IMR-90 (cell line): ENCODE results near the gene CFAP73.

Experiments
- BHLHE40 ChIP-seq: fragments of 150-350 bp; IDR thresholded peaks from 2 replicates; pipeline ENCODE4 v1.6.1; 2016; ENCODE audit warnings: mild to moderate bottlenecking, low read depth, low read length
- CEBPB ChIP-seq: IDR thresholded peaks from 2 replicates; pipeline ENCODE4 v1.6.1; 2012; ENCODE audit warnings: low read depth, low read length, improper control_type of control experiment
- CHD1 ChIP-seq: IDR thresholded peaks from 2 replicates; pipeline ENCODE4 v1.6.1; 2012; ENCODE audit warnings: low read depth, low read length, improper control_type of control experiment
- CTCF ChIP-seq: conservative IDR thresholded peaks from 2 replicates; pipeline ENCODE4 v1.5.1; 2012; ENCODE audit warnings: mild to moderate bottlenecking, low read depth, low read length, improper control_type of control experiment
- ELK1 ChIP-seq: fragments of 150-350 bp; IDR thresholded peaks from 2 replicates; pipeline ENCODE4 v1.6.1; 2016; ENCODE audit warnings: low read depth, mild to moderate bottlenecking, low read length, moderate library complexity, borderline replicate concordance
- FOS ChIP-seq: fragments of 150-350 bp; IDR thresholded peaks from 2 replicates; pipeline ENCODE4 v1.6.1; 2016; ENCODE audit warnings: low read depth, low read length
- MAFK ChIP-seq: IDR thresholded peaks from 2 replicates; pipeline ENCODE4 v1.6.1; 2012; ENCODE audit warnings: low read depth, low read length, improper control_type of control experiment
- MAZ ChIP-seq: IDR thresholded peaks from 2 replicates; pipeline ENCODE4 v1.6.1; 2012; ENCODE audit warnings: low read depth, mild to moderate bottlenecking, low read length, improper control_type of control experiment, moderate library complexity, borderline replicate concordance
- MXI1 ChIP-seq: IDR thresholded peaks from 2 replicates; pipeline ENCODE4 v1.6.1; 2012; ENCODE audit warnings: low read depth, mild to moderate bottlenecking, low read length, moderate library complexity, borderline replicate concordance
- NFE2L2 ChIP-seq: fragments of 150-350 bp; IDR thresholded peaks from 2 replicates; pipeline ENCODE4 v1.6.1; 2016; ENCODE audit warnings: low read depth, mild to moderate bottlenecking, low read length
- POLR2A ChIP-seq: IDR thresholded peaks from 2 replicates; pipeline ENCODE4 v1.6.1; 2012; ENCODE audit warnings: mild to moderate bottlenecking, low read depth, low read length
- RAD21 ChIP-seq: IDR thresholded peaks from 2 replicates; pipeline ENCODE4 v1.6.1; 2012; ENCODE audit warnings: low read length, improper control_type of control experiment
- RFX5 ChIP-seq: IDR thresholded peaks from 2 replicates; pipeline ENCODE4 v1.8.0; 2012; ENCODE audit warnings: low read depth, mild to moderate bottlenecking, low read length, moderate library complexity
- SMC3 ChIP-seq: fragments of 150-350 bp; IDR thresholded peaks from 2 replicates; pipeline ENCODE4 v1.6.1; 2016; ENCODE audit warnings: low read depth, mild to moderate bottlenecking, antibody characterized with exemption, low read length, moderate library complexity

GRCh38 chr12:113202300-113203075, 53.0 kb downstream of the CFAP73 start:
- TF ChIP-seq CTCF = no peak
- no peak for TF ChIP-seq BHLHE40
- TF ChIP-seq POLR2A = no peak
- no peak for TF ChIP-seq SMC3
- no peak for TF ChIP-seq RFX5
- TF ChIP-seq MAFK = no peak
- TF ChIP-seq FOS = no peak
- TF ChIP-seq RAD21 = no peak
- no peak for TF ChIP-seq MXI1
- no peak for TF ChIP-seq CEBPB
- TF ChIP-seq MAZ = no peak
- no peak for TF ChIP-seq NFE2L2
- TF ChIP-seq ELK1 = no peak
- TF ChIP-seq CHD1 = no peak
